Endothelial cell of umbilical vein (primary cell): Measurements from ENCODE around the gene RASIP1. TPM values are rescaled to one million over a fixed set of nuclear protein-coding genes. Genes with fewer than 3 reads are reported as not detected.

Experiments
- BruUV-seq: library from RNA; stranded (reverse); fragments of 400-500 nt; replicated peaks from 2 replicates; lab custom pipeline; 2021; lab: Mats Ljungman, UMichigan
- CTCF ChIA-PET: fragments of 300-600, 350-600 bp; sonication (Branson Sonifier 250); formaldehyde crosslinking; loops from one replicate; lab custom pipeline; 2021; ENCODE audit warnings: antibody characterized with exemption, inconsistent platforms; lab: Charles Lee
- POLR2A ChIA-PET: fragments of 300-600, 350-600 bp; sonication (Branson Sonifier 250); formaldehyde crosslinking; loops from one replicate; lab custom pipeline; 2021; ENCODE audit warnings: antibody characterized with exemption, inconsistent platforms; lab: Charles Lee
- DNase-seq: peaks from one replicate; pipeline ENCODE4 v3.0.0-alpha.2; 2011; ENCODE audit warnings: low read depth, low spot score
- FAIRE-seq: peaks from 2 replicates; lab custom pipeline; 2011; peaks lifted over from hg19 to GRCh38; lab: Jason Lieb, UNC
- H2AFZ ChIP-seq: 2 replicates; pipeline ENCODE4 v1.6.0; 2012; ENCODE audit warnings: low read depth, low read length, control low read depth, inconsistent platforms
- H3K27ac ChIP-seq: 2 replicates; pipeline ENCODE4 v1.5.1; 2011; ENCODE audit warnings: low read depth, mild to moderate bottlenecking, control low read depth, low read length, moderate library complexity; ENCODE audit not compliant: insufficient read depth
- H3K27me3 ChIP-seq, 2 experiments: 2 replicates each; pipeline versions ENCODE4 v1.6.0 to v1.6.1; 2011; ENCODE audit warnings: low read length in 2 of 2, mixed read lengths in 1 of 2; ENCODE audit not compliant: control insufficient read depth in 2 of 2, insufficient read depth in 2 of 2
- H3K36me3 ChIP-seq, 2 experiments: 2 replicates in 1 of 2; 3 replicates in 1 of 2; pipeline ENCODE4 v1.5.1; 2011; ENCODE audit warnings: low read length in 2 of 2, mild to moderate bottlenecking in 1 of 2, moderate library complexity in 1 of 2; ENCODE audit not compliant: control insufficient read depth in 2 of 2, insufficient read depth in 2 of 2; ENCODE audit errors: extremely low read depth in 1 of 2
- H3K4me1 ChIP-seq: 3 replicates; pipeline ENCODE4 v1.5.1; 2011; ENCODE audit warnings: mild to moderate bottlenecking, low read length; ENCODE audit not compliant: control insufficient read depth, insufficient read depth; ENCODE audit errors: extremely low read depth
- H3K4me2 ChIP-seq: 2 replicates; pipeline ENCODE4 v1.6.1; 2011; ENCODE audit warnings: low read length, control low read depth, mixed read lengths; ENCODE audit not compliant: insufficient read depth
- H3K4me3 ChIP-seq, 3 experiments: fragments of 200-600 bp in 1 of 3; sonication (generic), shearing (Covaris generic) in 1 of 3; replicated peaks in 1 of 3; 2 replicates each; pipeline ENCODE4 v1.5.1; 2011 to 2016; ENCODE audit warnings: control low read depth in 3 of 3, low read length in 3 of 3, mild to moderate bottlenecking in 2 of 3, inconsistent platforms in 1 of 3, low read depth in 1 of 3, moderate library complexity in 1 of 3; ENCODE audit not compliant: insufficient read depth in 1 of 3
- H3K79me2 ChIP-seq: 2 replicates; pipeline ENCODE4 v1.6.0; 2012; ENCODE audit warnings: low read length, inconsistent platforms; ENCODE audit not compliant: control insufficient read depth, insufficient read depth
- H3K9ac ChIP-seq: replicated peaks from 2 replicates; pipeline ENCODE3; 2011; ENCODE audit warnings: low read length, control low read depth; ENCODE audit not compliant: insufficient read depth; ENCODE audit errors: extremely low read depth
- H3K9me1 ChIP-seq: replicated peaks from 3 replicates; pipeline ENCODE4 v1.6.0; 2011; ENCODE audit warnings: mild to moderate bottlenecking, low read length; ENCODE audit not compliant: control insufficient read depth, insufficient read depth; ENCODE audit errors: extremely low read depth
- H3K9me3 ChIP-seq: replicated peaks from 2 replicates; pipeline ENCODE4 v1.5.1; 2012; ENCODE audit warnings: low read length, inconsistent platforms; ENCODE audit not compliant: control insufficient read depth, insufficient read depth
- H4K20me1 ChIP-seq: replicated peaks from 2 replicates; pipeline ENCODE3; 2011; ENCODE audit warnings: mild to moderate bottlenecking, low read length; ENCODE audit not compliant: control insufficient read depth, insufficient read depth; ENCODE audit errors: extremely low read depth
- CTCF ChIP-seq, 2 donors: IDR thresholded peaks; 1 replicate in 1 of 2; 2 replicates in 1 of 2; pipeline ENCODE4 v1.5.1; 2011; ENCODE audit warnings: low read length in 2 of 2, mild to moderate bottlenecking in 2 of 2, moderate library complexity in 2 of 2, control low read depth in 1 of 2, inconsistent platforms in 1 of 2, low read depth in 1 of 2; ENCODE audit not compliant: insufficient read depth in 1 of 2; ENCODE audit errors: extremely low read depth in 1 of 2
- EZH2 ChIP-seq: IDR thresholded peaks from 2 replicates; pipeline ENCODE4 v1.6.1; 2012; ENCODE audit warnings: borderline replicate concordance, low read depth, mild to moderate bottlenecking, moderate library complexity, low read length, inconsistent platforms; ENCODE audit not compliant: severe bottlenecking
- FOS ChIP-seq: IDR thresholded peaks from 2 replicates; pipeline ENCODE4 v1.6.1; 2011; ENCODE audit warnings: mild to moderate bottlenecking, low read length, moderate library complexity, borderline replicate concordance; ENCODE audit not compliant: insufficient read depth
- GATA2 ChIP-seq: IDR thresholded peaks from 2 replicates; pipeline ENCODE4 v1.7.0; 2011; ENCODE audit warnings: low read depth, mild to moderate bottlenecking, moderate library complexity, mixed read lengths, low read length; ENCODE audit not compliant: insufficient read length, insufficient read depth
- JUN ChIP-seq: IDR thresholded peaks from 2 replicates; pipeline ENCODE4 v1.6.1; 2011; ENCODE audit warnings: borderline replicate concordance, low read depth; ENCODE audit not compliant: insufficient read length, insufficient read depth
- MAX ChIP-seq: IDR thresholded peaks from 2 replicates; pipeline ENCODE4 v1.6.1; 2011; ENCODE audit not compliant: insufficient read depth, insufficient read length
- MYC ChIP-seq: IDR thresholded peaks from one replicate; pipeline ENCODE4 v1.6.1; 2011; ENCODE audit warnings: mild to moderate bottlenecking, low read depth, low read length
- POLR2A ChIP-seq: IDR thresholded peaks from 2 replicates; pipeline ENCODE4 v1.6.1; 2012; ENCODE audit warnings: low read depth, mild to moderate bottlenecking, control low read depth, low read length
- POLR2AphosphoS5 ChIP-seq: IDR thresholded peaks from 2 replicates; pipeline ENCODE4 v1.6.1; 2012; ENCODE audit warnings: low read depth, mild to moderate bottlenecking, control low read depth, low read length, moderate library complexity; ENCODE audit not compliant: insufficient read depth
- dilution Hi-C: fragments of 300-500 bp; cut with MboI; formaldehyde crosslinking; loops from one replicate; pipeline ENCODE4 v1.15.0; 2019; ENCODE audit warnings: low sequenced_read_pairs; ENCODE audit not compliant: extremely low pct_ligation_motif_present
- intact Hi-C: fragments of 100-400 bp; cut with micrococcal nuclease; formaldehyde crosslinking; loops from one replicate; pipeline ENCODE4 v1.10.0; 2022
- polyA plus RNA-seq, 4 experiments: library from polyadenylated mRNA; depleted of rRNA in 3 of 4; stranded (reverse) in 3 of 4; unstranded in 1 of 4; fragments of >200 nt; gene quantifications; 2 replicates each; pipeline versions ENCODE4 v1.2.1 to v1.2.3, GENCODE V29; 2011 to 2012; ENCODE audit warnings: missing spikeins in 1 of 4
- total RNA-seq: library from RNA; stranded (reverse); gene quantifications from 2 replicates; pipeline ENCODE4 v1.2.3, GENCODE V29; 2021

RASIP1 gene
- total and polyA plus RNA-seq, 2 donors (not counting 3 experiments of a cell fraction or from before 2014, with no cell fraction given), result 66.2 to 82.1 TPM

- Histone ChIP-seq H3K27me3 (no peaks in the 10 kb centered on the region), H3K9ac (no peak overlapping the region), H3K79me2 (no peaks in the 10 kb centered on the region), H4K20me1 (no peaks in the 10 kb centered on the region), H3K4me3 (no peak overlapping the region), H2AFZ (no peak overlapping the region), H3K9me1 (no peaks in the 10 kb centered on the region), H3K9me3 (no peaks in the 10 kb centered on the region), H3K36me3 (no peaks in the 10 kb centered on the region), H3K4me2 (no peak overlapping the region), H3K27ac (no peak overlapping the region), H3K4me1 (no peaks in the 10 kb centered on the region)
- DNase-seq (no peak), FAIRE-seq (no peak)
- CTCF ChIA-PET, result interaction anchor here (1.4 to 1.7 kb wide), 2 partner anchors 18 to 73 kb away, joined by 4 to 5 read pairs; no protein-coding TSS in a partner anchor
- intact Hi-C loops, result no loop called here
- dilution Hi-C loops, result no loop called here
- BruUV-seq, result no TSS peak
- POLR2A ChIA-PET, result no interaction called here
- no peak for TF ChIP-seq POLR2A
- TF ChIP-seq FOS, result no peak
- TF ChIP-seq EZH2, result no peak
- no peak for TF ChIP-seq CTCF (IDR thresholded peaks at IDR 0.05; ENCODE audit: extremely low read depth in 1 of 2, insufficient read depth in 1 of 2, low read depth in 1 of 2, low read length in 2 of 2)
Measured at GRCh38 chr19:48770266-48770665, 29.9 kb upstream of the RASIP1 start.

- no TSS peak for BruUV-seq
- Histone ChIP-seq H3K4me3 (no peak overlapping the region), H2AFZ (no peak overlapping the region), H3K9ac (no peak overlapping the region), H3K4me1 (no peaks in the 10 kb centered on the region), H3K9me3 (no peaks in the 10 kb centered on the region), H3K27me3 (no peaks in the 10 kb centered on the region), H3K79me2 (no peaks in the 10 kb centered on the region), H4K20me1 (no peaks in the 10 kb centered on the region), H3K27ac (no peak overlapping the region), H3K4me2 (no peak overlapping the region), H3K9me1 (no peaks in the 10 kb centered on the region), H3K36me3 (no peaks in the 10 kb centered on the region)
- TF ChIP-seq EZH2, result no peak
- no peak for TF ChIP-seq MAX
- no peak for TF ChIP-seq FOS
- no peak for TF ChIP-seq POLR2A
- TF ChIP-seq GATA2, result no peak
- TF ChIP-seq CTCF (IDR thresholded peaks at IDR 0.05; ENCODE audit: extremely low read depth in 1 of 2, insufficient read depth in 1 of 2, low read depth in 1 of 2, low read length in 2 of 2), result no peak
- TF ChIP-seq JUN, result no peak
- TF ChIP-seq POLR2AphosphoS5, result no peak
- TF ChIP-seq MYC, result no peak
- intact Hi-C loops, result no loop called here
- CTCF ChIA-PET, result interaction anchor here (0.7 to 1.7 kb wide), 3 partner anchors 26 to 185 kb away, joined by 3 to 5 read pairs (median 3); no protein-coding TSS in a partner anchor
- dilution Hi-C loops, result no loop called here
- no peak for DNase-seq
- POLR2A ChIA-PET, result no interaction called here
- FAIRE-seq, result no peak
Measured at GRCh38 chr19:48768994-48769713, 28.7 kb upstream of the RASIP1 start.
